Colonic mucosa (tissue), 4 donors: ENCODE data around the gene CGN. TPM values are rescaled to one million over a fixed set of nuclear protein-coding genes. Genes with fewer than 3 reads are reported as not detected.
A peak's percentile ranks its signal among the peaks of the same experiment; 100 is the strongest.

ENCODE experiments used
- DNase-seq: peaks from one replicate; pipeline ENCODE4 v3.0.0-alpha.2; 2020
- H3K27ac ChIP-seq: fragments of 200-600 bp; one replicate; pipeline ENCODE4 v1.8.0; 2021
- H3K27me3 ChIP-seq: fragments of 200-600 bp; one replicate; pipeline ENCODE4 v1.8.0; 2021
- H3K36me3 ChIP-seq: fragments of 200-600 bp; one replicate; pipeline ENCODE4 v1.8.0; 2021
- H3K4me1 ChIP-seq: fragments of 200-600 bp; one replicate; pipeline ENCODE4 v1.8.0; 2021; ENCODE audit warnings: mild to moderate bottlenecking
- H3K4me3 ChIP-seq: fragments of 200-600 bp; one replicate; pipeline ENCODE4 v1.8.0; 2021
- H3K9ac ChIP-seq, 2 donors: one replicate each; pipeline ENCODE4 v1.7.0; 2013; ENCODE audit warnings: control low read depth in 2 of 2, low read depth in 2 of 2, low read length in 2 of 2
- H3K9me3 ChIP-seq: fragments of 200-600 bp; one replicate; pipeline ENCODE4 v1.8.0; 2021
- CTCF ChIP-seq: fragments of 200-600 bp; IDR thresholded peaks from one replicate; pipeline ENCODE4 v1.8.0; 2022; ENCODE audit warnings: antibody characterized with exemption, mild to moderate bottlenecking
- intact Hi-C: fragments of 100-400 bp; cut with DNase I; formaldehyde crosslinking; loops from one replicate; pipeline ENCODE4 v1.14.1; 2022
- total RNA-seq, 2 donors: library from RNA; stranded (reverse); fragmentation: NEBNext Ultra II Directional in 1 of 2; extraction: Animal tissue kit (Norgen Biotek cat#: 25700) in 1 of 2; gene quantifications; one replicate each; pipeline ENCODE4 v1.2.1, GENCODE V29; 2021
- donor health status: healthy.
- donor health status: DM: no; HTN: no; CAD: no.
- donor health status: DM: no; HTN: no; CAD: no.

CGN gene
- total RNA-seq, 2 donors from 2014 or later = 118 to 148 TPM

GRCh38 chr1:151581451-151581850 is 70.3 kb downstream of the CGN start:
- Histone ChIP-seq H3K36me3 (no peaks in the 10 kb centered on the region), H3K4me3 (no peak overlapping the region), H3K9me3 (no peaks in the 10 kb centered on the region), H3K27ac (no peak overlapping the region), H3K9ac (no peak overlapping the region), H3K4me1 (no peaks in the 10 kb centered on the region), H3K27me3 (no peaks in the 10 kb centered on the region)
- intact Hi-C loops = no loop called here
- TF ChIP-seq CTCF = no peak
- DNase-seq = no peak

- Histone ChIP-seq H3K27me3 (no peaks in the 10 kb centered on the region), H3K9me3 (no peaks in the 10 kb centered on the region), H3K36me3 (no peaks in the 10 kb centered on the region), H3K4me3 (no peak overlapping the region), H3K27ac (no peak overlapping the region), H3K9ac (no peak overlapping the region), H3K4me1 (no peaks in the 10 kb centered on the region)
- DNase-seq = no peak
- intact Hi-C loops = no loop called here
- TF ChIP-seq CTCF = no peak
Observed at GRCh38 chr1:151581921-151582320, 70.7 kb downstream of the CGN start.

- Histone ChIP-seq H3K36me3 (no peaks in the 10 kb centered on the region), H3K27me3 (no peaks in the 10 kb centered on the region), H3K27ac (no peak overlapping the region), H3K4me1 (no peaks in the 10 kb centered on the region), H3K4me3 (no peak overlapping the region), H3K9me3 (no peaks in the 10 kb centered on the region), H3K9ac (no peak overlapping the region)
- no peak for TF ChIP-seq CTCF
- intact Hi-C loops = no loop called here
- DNase-seq = no peak
Observed at GRCh38 chr1:151583796-151584195, 72.6 kb downstream of the CGN start.

GRCh38 chr1:151584278-151584677 is 73.1 kb downstream of the CGN start:
- no peak for TF ChIP-seq CTCF
- intact Hi-C loops = no loop called here
- Histone ChIP-seq H3K4me1 (no peaks in the 10 kb centered on the region), H3K9ac (no peak overlapping the region), H3K27me3 (no peaks in the 10 kb centered on the region), H3K36me3 (no peaks in the 10 kb centered on the region), H3K27ac (no peak overlapping the region), H3K9me3 (no peaks in the 10 kb centered on the region), H3K4me3 (no peak overlapping the region)
- DNase-seq = peak; percentile 48

- Histone ChIP-seq H3K27me3 (no peaks in the 10 kb centered on the region), H3K9ac (no peak overlapping the region), H3K9me3 (no peaks in the 10 kb centered on the region), H3K27ac (no peak overlapping the region), H3K4me1 (no peaks in the 10 kb centered on the region), H3K4me3 (no peak overlapping the region), H3K36me3 (no peaks in the 10 kb centered on the region)
- no peak for TF ChIP-seq CTCF
- intact Hi-C loops = no loop called here
- DNase-seq = no peak
Observed at GRCh38 chr1:151584780-151585179, 73.6 kb downstream of the CGN start.

- Histone ChIP-seq H3K9ac (peak overlapping the region in 1 of 2 donors; percentile 19), H3K4me3 (no peak overlapping the region), H3K27me3 (no peaks in the 10 kb centered on the region), H3K4me1 (no peaks in the 10 kb centered on the region), H3K27ac (no peak overlapping the region), H3K36me3 (no peaks in the 10 kb centered on the region), H3K9me3 (no peaks in the 10 kb centered on the region)
- intact Hi-C loops = no loop called here
- no peak for TF ChIP-seq CTCF
- no peak for DNase-seq
Observed at GRCh38 chr1:151585622-151586021, 74.4 kb downstream of the CGN start.
